Measurements from ENCODE around the gene CFAP90.

The CFAP90 gene

DNA sequence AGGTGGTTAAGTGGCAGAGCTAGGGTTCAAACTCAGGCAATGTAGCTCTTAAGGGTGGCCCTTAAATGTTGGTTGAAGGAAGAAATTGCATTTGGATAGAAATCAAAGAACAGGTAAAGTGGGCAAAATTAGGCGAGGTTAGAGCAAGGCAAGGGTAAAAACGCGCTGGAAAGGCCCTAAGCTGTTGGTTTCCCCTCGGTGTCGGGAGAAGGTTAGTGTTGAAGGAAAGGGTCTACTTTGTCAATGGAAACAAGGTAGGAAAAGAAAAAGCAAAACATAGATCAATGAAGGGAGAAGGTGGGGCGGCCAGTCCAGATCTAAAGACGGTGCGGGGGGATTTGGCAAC, 17.5 kb upstream of the CFAP90 start:
- DNase-seq (ENCODE audit: low spot score): peak; percentile 11
- FAIRE-seq: no peak

DNA sequence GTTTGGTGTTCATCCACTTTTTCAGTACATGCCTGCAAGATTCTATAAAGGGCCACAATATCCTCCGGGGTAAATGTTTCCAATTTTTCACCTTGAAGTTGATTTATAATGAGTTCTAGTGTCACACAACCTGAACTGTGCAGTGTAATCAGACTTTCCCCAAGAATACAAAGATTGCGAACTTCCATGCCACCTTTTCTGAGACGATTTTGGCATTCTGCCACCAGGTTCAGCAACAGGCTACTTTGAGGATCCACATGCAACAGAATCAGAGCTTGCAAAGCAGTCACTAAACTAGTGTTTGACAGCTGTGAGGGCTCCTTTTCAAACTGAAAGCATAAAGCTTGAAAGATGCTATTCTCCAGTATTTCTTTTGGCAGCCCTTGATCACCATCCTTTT, 16.3 kb upstream of the CFAP90 start:
- FAIRE-seq (no peak), DNase-seq (ENCODE audit: low spot score) (no peak)

DNA sequence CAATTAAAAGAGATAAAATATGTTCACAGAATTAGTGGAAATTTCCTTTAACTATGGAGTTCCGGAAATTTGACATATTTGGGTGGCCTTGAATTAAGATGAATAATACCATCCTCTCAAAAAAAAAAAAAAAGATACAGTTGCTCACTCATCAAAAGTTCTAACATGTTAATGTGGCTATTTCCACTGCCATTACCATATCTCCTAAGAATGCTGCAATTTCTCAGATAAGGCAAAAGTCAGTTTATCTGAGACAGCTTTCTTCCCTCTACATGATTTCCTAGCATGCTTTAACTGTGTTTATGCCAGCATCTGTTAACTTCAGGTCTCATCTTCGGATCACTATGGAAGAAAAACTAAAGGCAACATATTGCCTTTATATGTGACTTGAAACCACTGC, 15.3 kb upstream of the CFAP90 start:
- DNase-seq (ENCODE audit: low spot score) (no peak), FAIRE-seq (no peak)

DNA sequence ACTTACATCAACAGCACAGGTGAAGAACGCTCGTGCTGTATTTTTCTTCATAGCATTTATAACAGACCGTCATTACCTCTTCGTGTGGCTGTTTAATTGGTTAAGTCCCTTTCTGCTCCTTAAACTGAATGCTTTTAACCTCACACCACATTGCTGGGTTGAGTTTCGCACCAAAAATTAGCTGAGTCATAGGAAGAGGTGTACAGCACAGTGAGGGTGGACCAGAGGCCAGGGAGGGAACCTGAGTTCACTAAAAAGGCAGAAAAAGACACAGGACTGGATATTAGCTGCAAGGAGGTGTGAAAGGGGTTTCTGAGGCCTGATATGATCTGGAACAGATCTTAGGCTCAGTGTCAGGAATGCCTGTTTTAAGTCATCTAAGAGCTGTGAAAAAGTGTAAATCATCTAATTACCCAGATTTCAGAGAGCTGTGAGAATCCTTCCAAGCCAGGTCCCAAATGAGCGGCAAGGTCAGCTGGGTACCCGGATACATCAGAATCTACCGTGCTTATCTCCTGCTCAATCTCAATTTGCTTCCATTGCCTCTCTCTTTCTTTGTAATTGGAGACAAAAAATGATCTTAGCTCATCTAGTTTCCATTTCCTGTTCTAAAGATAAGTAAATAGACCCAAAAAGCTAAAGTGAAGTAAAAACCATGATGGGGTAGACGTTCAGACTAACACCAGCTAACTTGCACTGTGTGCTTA, 7.1 kb upstream of the CFAP90 start:
- no peak for FAIRE-seq
- DNase-seq (ENCODE audit: low spot score): no peak

DNA sequence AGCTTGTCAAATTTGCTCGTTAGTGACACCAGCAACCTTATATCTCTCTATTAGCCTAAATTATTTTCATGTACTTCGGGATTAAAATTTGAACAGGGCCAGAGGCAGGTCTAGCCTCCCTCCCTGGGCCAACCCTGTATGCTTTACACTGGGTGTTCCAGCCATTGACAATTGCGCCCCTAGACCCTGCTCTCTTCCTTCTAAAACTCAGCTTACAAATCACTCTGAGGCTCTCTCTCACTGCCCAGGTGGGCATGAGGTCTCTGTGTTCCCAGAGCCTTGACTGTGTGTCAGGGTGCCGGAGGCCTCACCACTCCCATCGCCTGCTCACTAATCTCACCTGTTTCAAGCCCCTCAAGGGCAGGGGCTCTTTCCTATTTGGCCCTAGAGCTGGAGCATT, 6.4 kb upstream of the CFAP90 start:
- no peak for DNase-seq (ENCODE audit: low spot score)
- no peak for FAIRE-seq

DNA sequence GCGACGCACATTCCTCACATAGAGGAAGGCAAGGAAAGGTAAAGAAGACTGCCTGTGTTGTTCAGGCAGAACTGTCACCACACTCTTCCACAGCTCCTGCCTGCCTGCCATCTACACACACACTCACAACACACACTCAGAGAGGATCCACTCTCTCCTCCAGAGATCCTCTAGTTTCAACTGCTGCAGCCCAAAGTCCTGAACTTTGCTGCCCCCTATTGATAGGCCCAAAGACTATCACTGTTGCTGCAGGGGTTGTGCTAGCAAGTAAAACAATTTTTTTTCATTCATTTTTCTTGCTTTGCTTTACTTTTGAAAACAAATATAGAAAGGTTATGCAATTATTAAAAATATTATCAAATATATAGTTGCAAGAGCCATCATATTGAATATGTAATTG, 5.9 kb upstream of the CFAP90 start:
- FAIRE-seq (peak; percentile 68), DNase-seq (ENCODE audit: low spot score) (peak; percentile 31)

DNA sequence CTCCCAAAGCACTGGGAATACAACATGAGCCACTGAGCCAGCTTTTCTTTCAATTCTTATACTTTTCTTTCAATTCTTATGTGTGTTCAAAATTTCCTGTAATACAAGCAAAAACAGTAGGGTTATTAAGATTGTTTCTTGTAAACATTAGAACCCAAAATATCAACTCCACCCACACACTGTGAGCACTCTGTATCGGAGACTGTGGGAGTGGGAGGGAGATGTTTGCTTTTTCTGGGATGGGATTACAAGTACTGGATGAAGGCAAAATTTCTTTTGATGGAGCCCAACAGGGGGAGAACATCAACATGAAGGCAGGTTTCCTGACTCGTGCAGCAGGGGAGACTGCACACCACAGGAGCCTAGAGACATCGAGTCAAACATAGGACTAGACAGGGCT, 4.7 kb upstream of the CFAP90 start:
- FAIRE-seq (no peak), DNase-seq (ENCODE audit: low spot score) (no peak)

DNA sequence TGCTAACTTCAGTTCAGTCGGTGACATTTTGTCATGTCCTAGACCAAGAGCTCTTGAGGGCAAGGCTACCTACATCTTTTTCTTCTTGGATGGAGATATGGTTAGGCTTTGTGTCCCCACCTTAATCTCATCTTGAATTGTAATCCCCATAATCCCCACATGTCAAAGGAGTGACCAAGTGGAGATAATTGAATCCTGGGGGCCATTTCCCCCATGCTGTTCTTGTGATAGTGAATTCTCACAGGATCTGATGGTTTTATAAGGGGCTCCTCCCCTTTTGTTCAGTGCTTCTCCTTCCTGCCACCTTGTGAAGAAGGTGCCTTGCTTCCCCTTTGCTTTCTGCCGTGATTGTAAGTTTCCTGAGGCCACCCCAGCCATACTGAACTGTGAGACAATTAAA, 2.1 kb upstream of the CFAP90 start:
- DNase-seq (ENCODE audit: low spot score): no peak
- no peak for FAIRE-seq

DNA sequence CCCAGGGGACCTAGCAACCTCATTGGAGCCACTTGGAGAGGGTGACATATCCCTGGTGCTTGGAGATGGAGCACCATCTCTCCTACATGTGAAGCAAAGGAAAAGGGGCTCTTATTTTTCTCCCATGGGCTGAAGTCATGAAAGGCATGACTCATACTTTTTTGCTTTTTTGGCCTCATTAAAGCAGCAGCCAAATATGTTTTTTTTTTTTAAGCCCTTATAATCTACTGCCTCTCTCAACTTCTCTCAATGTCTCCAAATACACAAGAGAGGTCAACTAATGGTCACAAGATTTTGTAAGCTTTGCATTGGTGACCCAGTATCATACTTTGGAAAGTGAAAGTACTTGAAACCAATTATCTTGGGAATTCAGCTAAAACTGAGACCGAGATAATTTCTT, 1.6 kb upstream of the CFAP90 start:
- no peak for DNase-seq (ENCODE audit: low spot score)
- no peak for FAIRE-seq

DNA sequence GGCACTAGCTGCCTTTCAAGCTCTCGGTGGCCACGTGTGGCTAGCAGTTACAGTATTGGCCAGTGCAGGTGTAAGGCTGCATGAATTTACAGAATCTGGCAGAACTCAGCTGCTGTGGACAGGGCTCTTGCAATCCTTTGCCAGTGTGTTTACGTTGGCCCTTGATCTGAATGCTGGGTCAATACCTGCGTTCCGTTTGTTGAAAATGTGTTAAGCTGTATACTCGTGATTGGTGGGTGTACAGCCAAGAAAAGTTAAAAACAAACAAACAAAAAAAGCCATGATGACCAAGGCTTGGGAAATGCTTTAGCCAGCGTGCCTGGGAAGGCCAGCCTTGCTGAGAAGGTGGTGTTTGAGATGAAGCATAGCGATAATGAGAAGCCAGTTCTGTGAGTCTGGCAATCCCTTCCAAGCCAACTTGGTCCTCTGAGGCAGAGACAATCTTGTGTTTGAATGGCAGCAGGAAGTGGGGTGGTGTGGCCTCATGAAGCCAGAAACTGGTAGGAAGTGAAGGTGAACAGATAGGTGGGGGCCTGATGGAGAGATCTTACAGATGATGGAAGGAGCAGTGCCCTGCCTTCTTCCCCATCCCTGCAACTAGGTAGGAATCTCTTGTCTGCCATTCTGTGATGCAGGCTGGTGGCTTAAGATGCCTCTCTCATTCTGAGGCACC, 820 bp upstream of the CFAP90 start:
- DNase-seq (ENCODE audit: low spot score): no peak
- no peak for FAIRE-seq

DNA sequence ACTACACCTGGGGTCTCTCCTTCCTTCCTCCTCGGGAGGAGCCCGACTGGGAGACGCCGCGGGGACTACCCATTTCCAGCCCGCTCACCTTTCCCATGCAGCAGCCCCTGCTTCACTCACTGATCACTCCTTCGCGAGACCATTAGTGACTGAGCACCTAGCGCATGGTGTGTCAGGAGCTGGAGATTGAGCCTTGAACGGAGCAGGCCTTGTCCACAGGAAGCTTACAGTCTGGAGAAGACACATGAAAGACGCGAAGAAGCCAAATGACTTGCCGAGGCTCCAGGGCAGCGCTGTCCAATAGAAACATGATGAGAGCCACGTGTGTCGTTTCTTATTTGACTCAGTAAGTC, 283 bp upstream of the CFAP90 start:
- no peak for DNase-seq (ENCODE audit: low spot score)
- FAIRE-seq: no peak

DNA sequence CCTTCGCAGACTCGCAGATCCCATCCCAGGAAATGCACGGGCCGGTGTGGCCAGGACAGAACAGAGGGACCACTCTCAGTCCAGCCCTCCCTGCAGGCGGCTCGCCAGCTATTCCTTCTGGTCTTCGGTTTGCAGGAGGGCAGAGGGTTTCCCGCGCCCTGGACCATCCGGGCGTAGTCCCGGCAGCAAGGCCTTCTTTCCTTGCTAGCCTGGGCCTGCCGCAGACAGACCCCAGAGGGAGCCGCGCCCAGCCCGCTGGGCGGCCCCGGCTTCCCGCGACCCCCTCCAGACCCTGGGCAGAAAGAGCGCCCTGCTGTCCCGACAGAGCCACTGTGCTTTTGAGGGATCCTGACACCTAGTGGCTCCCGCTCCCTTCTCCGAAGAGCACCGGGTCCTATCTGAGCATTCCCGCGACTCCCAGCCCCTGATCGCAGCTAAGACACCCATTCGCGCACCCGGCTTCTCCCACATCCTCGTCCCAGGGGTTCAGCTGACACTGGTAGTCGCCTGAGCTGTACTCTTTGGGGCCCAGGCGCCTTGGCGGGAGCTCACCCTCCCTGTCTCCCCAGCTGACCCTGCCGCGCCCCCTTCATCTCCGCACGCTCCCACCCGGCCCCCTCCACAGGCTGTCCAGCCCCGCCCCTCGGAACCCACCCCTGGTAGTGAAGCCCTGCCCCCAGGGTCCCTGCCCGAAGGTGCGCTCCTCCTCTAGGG, 1.1 kb downstream of the CFAP90 start:
- DNase-seq (ENCODE audit: low spot score) (no peak), FAIRE-seq (no peak)

DNA sequence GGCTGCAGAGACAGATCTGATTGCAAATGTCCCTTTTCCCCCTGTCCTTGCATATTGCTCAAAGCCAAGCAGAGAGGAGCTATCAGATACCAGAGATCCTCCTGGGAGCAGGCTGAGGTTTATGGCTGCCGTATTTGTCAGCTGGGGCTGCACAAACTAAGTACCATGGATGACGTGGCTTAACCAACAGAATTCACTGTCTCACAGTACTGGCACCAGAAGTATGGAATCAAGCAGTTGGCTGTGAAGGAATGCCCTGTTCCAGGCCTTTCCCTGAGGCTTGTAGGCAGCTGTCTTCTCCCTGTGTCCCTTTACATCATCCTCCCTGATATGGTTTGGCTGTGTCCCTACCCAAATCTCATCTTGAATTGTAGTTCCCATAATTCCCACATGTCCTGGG, 2.6 kb downstream of the CFAP90 start:
- FAIRE-seq (no peak), DNase-seq (ENCODE audit: low spot score) (no peak)

DNA sequence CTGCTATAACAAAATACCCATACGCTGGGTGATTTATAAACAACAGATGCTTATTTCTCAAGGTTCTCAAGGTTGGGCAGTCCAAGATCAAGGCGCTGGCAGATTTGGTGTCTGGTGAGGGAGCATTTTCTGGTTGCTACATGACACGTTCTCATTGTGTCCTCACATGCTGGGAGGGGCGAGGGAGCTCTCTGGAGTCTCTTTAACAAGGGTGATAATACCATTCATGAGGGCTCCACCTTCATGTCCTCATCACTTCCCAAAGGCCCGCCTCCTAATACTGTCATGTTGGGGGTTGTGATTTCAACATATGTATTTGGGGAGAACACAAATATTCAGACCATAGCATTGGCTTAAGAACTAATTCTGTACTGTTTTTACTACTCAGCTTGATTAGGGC, 4.6 kb downstream of the CFAP90 start:
- no peak for DNase-seq (ENCODE audit: low spot score)
- FAIRE-seq: no peak

DNA sequence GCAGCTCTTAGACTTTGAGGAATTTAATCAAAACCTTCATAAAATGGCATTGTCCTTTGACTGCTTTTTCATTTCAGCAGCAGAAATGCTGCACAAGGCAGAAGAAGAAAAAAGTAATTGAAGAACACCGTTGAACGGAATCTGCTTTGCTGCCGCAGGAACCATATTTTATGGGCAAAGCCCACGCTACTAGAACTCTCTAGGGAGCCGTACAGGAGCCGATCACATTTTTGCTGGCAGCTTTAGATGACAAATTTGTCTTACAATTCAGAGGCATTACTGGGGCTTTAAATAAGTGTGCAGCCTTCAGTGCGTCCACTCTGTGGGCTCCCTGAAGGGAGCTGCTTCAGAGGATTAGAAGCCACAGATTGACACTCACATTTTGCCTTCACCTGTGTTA, 5.4 kb downstream of the CFAP90 start:
- no peak for DNase-seq (ENCODE audit: low spot score)

DNA sequence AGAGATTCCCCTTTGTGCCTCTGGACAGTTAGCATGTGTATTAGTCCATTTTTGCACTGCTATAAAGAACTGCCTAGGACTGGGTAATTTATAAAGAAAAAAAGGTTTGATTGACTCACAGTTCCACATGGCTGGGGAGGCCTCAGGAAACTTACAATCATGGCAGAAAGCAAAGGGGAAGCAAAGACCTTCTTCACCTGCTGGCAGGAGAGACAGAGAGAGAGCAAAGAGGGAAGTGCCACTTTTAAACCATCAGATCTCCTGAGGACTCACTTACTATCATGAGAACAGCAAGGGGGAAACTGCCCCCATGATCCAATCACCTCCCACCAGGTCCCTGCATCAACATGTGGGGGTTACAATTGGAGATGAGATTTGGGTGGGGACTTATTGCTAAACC, 6.0 kb downstream of the CFAP90 start:
- FAIRE-seq (no peak), DNase-seq (ENCODE audit: low spot score) (no peak)

More for the DNA sequence above, 5.4 kb downstream of the CFAP90 start:
- FAIRE-seq: no peak

DNA sequence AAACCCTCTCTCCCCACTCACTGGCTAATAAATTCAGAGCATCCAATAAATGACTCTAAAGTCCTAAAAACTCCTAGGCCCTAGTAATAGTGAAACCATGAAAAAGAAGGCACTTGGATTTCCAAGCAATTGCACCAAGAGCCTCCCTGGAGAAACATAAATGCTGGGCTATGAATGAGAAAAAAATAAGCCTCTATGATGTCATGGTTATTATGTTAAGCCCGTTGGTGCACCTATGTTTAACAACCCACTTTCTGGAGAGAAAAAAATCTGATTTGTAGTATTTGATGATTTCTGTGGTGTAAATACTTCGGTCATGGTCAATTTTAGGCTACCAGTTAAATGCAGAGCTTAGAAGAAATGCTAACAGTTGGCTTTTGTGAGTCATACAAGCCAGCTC, 8.4 kb downstream of the CFAP90 start:
- DNase-seq (ENCODE audit: low spot score): no peak
- no peak for FAIRE-seq

DNA sequence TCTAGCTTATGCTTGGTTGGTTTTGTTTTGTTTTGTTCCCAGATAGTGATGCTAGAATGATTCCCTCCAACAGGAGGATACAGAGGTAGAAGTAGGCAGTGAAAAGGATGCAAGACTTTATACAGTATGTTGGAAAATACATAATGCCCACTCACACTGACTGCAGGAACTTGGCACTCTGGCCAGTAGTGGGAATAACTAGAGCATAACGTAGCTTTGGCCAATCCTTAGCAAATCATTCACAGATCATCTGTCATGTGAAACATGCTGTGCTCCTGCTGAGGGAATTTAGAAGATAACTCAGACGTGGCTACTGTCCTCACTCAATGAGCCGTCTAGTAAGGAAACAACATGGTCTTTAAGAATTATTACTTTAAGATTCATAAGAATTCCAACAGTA, 13.5 kb downstream of the CFAP90 start:
- FAIRE-seq (peak; percentile 94), DNase-seq (ENCODE audit: low spot score) (peak; percentile 71)

DNA sequence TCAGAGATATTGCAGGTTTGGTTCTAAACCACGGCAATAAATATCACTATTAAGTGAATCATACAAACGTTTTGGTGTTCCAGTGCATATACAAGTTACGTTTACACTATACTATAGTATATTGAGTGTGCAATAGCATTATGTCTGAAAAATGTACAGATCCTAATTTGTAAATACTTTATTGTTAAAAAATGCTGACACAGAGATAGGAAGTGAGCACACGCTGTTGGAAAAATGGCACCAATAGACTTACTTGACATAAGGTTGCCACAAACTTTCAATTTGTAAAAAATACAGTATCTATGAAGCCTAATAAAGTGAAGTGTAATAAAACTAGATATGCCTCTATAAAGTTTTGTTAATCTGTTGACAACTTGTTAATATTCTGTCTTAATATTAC, 16.0 kb downstream of the CFAP90 start:
- FAIRE-seq (no peak), DNase-seq (ENCODE audit: low spot score) (no peak)

DNA sequence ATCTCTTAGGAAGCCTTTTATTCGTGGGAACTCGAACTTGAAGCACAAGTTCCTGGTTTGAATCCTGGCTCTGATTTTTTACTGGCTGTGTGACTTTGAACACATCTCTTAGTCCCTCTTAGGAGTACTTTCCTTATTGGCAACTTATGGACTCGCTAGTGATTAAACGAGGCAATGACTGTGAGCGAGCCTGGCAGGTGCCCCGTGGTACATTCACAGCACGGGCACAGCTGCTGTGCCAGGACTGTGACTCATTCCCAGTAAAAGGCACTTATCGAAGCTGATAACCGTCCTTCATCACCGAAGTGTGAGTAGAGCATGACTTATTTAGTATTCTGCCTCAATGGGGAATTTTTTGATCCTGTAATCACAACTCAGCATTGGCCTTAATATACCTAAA, 22.7 kb downstream of the CFAP90 start:
- FAIRE-seq (no peak), DNase-seq (ENCODE audit: low spot score) (no peak)

DNA sequence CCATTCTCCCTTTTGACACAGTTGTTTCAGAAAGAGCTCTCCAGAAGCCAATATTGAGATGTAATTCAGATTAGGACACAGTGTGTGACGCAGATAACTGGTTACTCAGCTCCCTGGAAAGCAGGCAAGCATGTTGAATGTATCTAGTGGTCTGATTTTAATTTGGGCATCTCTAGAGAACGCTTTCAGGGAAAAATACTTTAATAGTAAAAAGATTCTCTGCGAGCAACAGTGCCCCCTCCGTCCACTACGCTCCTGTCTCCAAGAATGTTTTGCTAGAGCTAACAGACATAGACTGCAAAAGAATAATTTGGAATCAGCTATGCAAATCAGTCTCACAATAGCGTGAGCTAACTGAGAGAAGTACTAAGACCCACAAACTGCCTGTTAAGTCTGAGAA, 23.3 kb downstream of the CFAP90 start:
- DNase-seq (ENCODE audit: low spot score): no peak
- no peak for FAIRE-seq

DNA sequence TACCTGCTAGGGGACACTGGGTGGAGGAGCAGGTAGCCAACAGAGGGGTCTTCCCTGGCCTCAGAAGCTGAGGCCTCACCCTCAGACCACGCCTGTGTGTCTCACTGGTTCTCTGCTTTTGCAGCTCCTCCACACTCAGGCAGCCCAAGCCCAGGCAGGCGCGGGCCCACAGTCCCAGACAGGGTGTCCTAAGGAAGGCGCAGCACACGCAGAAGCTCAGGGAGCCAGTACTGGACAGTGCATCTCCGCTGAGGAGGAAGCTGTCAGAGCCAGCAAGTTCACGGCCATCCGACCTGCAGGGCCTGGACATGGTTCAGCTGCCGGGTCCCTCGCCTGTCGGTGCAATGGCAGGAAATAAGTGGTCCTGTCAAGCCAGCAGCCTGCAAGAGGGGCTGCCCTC, 25.3 kb downstream of the CFAP90 start:
- DNase-seq (ENCODE audit: low spot score): no peak
- FAIRE-seq: no peak

DNA sequence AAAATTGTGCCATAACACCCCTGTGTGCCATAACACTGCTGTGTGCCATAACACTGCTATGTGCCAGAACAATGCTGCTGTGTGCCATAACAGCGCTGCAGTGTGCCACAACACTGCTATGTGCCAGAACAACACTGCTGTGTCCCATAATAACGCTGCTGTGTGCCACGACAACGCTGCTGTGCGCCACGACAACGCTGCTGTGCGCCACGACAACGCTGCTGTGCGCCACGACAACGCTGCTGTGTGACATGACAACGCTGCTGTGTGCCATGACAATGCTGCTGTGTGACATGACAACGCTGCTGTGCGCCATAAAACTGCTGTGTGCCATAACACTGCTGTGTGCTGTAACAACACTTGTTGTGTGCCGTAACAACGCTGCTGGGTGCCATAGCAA, 25.9 kb downstream of the CFAP90 start:
- no peak for FAIRE-seq
- DNase-seq (ENCODE audit: low spot score): no peak

Measured in RCC 7860 (cell line).